Uterus (tissue), 2 donors: Measurements from ENCODE around the gene AP2A2.

Experiments used
- CTCF ChIP-seq, 4 experiments: fragments of 200-600 bp in 2 of 4; fragments of 450-650 bp in 2 of 4; sonication (generic) in 2 of 4; IDR thresholded peaks; one replicate each; pipeline ENCODE4 v1.5.1; 2016 to 2019; ENCODE audit warnings: antibody characterized with exemption in 4 of 4, mild to moderate bottlenecking in 2 of 4, moderate library complexity in 1 of 4
- POLR2A ChIP-seq, 2 donors: fragments of 450-650 bp; IDR thresholded peaks; one replicate each; pipeline ENCODE4 v1.6.1; 2016; ENCODE audit warnings: antibody characterized with exemption in 2 of 2, mild to moderate bottlenecking in 1 of 2, moderate library complexity in 1 of 2

- TF ChIP-seq CTCF (IDR thresholded peaks at IDR 0.05) (no peak), POLR2A (IDR thresholded peaks at IDR 0.05) (no peak)
Measured at GRCh38 chr11:897253-898142, 28.2 kb upstream of the AP2A2 start.
